Measurements from ENCODE around the gene CFL1.

Gene CFL1

GRCh38 chr11:65808744-65809341 is 49.1 kb downstream of the CFL1 start:
- in situ Hi-C loops (cut with MboI; ENCODE audit: low sequenced_read_pairs): no loop called here

DNA sequence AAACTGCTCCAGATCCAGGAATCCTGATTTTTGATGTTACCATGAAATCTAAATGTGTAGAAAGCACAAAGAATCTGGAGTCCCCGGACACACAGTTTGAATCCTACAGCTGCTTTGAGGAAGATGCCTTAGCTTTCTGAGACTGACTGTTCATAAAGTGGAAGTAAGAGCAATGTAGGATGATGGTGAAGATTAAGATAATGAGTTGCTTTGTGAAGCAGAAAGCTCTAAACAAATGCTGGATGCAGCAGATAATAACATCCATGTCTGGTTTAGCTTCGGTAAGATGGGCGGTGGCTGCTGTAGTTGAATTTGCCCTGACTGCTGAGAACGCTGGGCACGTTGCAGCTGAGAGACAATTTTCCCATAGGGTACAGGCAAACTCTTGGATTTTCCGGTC is 51.0 kb downstream of the CFL1 start:
- in situ Hi-C loops (cut with MboI; ENCODE audit: low sequenced_read_pairs): no loop called here

Measured in HL-60/S4 (cell line).